Measurements from ENCODE around the gene AOPEP. TPM values are rescaled to one million over a fixed set of nuclear protein-coding genes. Genes with fewer than 3 reads are reported as not detected.

AOPEP gene
- total RNA-seq, 1 experiment from 2014 or later, result 14.4 TPM

- TF ChIP-seq SMAD3 (CRISPR knock-in tag; IDR thresholded peaks at IDR 0.05; ENCODE audit: borderline replicate concordance), result no peak
- no peak for TF ChIP-seq AFF4 (CRISPR knock-in tag; IDR thresholded peaks at IDR 0.05; ENCODE audit: borderline replicate concordance)
Observed at GRCh38 chr9:94798708-94799107, 72.2 kb downstream of the AOPEP start (continued).

- POLR2A ChIA-PET, result interaction anchor here (0.8 kb wide), 1 partner anchor 741 kb away, joined by 3 read pairs; no protein-coding TSS in a partner anchor
- peak overlapping the region; percentile 34; the same call in 1 of the 2 replicates for H3K27ac Mint-ChIP-seq
- TF ChIP-seq ZNF263 (CRISPR knock-in tag; IDR thresholded peaks at IDR 0.05; ENCODE audit: low read depth), result no peak
- TF ChIP-seq PRDM15 (CRISPR knock-in tag; IDR thresholded peaks at IDR 0.05), result no peak
- no peak for TF ChIP-seq ZNF532 (CRISPR knock-in tag; IDR thresholded peaks at IDR 0.05; ENCODE audit: borderline replicate concordance)
- TF ChIP-seq ATF1 (CRISPR knock-in tag; IDR thresholded peaks at IDR 0.05), result no peak
- TF ChIP-seq AFF4 (CRISPR knock-in tag; IDR thresholded peaks at IDR 0.05; ENCODE audit: borderline replicate concordance), result no peak
- no peak for TF ChIP-seq E2F4 (CRISPR knock-in tag; IDR thresholded peaks at IDR 0.05; ENCODE audit: borderline replicate concordance, low read depth)
- TF ChIP-seq SMAD4 (CRISPR knock-in tag; IDR thresholded peaks at IDR 0.05), result no peak
- TF ChIP-seq JAZF1 (CRISPR knock-in tag; IDR thresholded peaks at IDR 0.05), result no peak
- no peak for TF ChIP-seq AR (CRISPR knock-in tag; IDR thresholded peaks at IDR 0.05)
- no peak for TF ChIP-seq NFYB (CRISPR knock-in tag; conservative IDR thresholded peaks at IDR 0.05; ENCODE audit: low read depth)
- TF ChIP-seq TEAD4 (CRISPR knock-in tag; IDR thresholded peaks at IDR 0.05), result no peak
- TF ChIP-seq SMAD3 (CRISPR knock-in tag; IDR thresholded peaks at IDR 0.05; ENCODE audit: borderline replicate concordance), result no peak
- no peak for TF ChIP-seq TCF7 (CRISPR knock-in tag; IDR thresholded peaks at IDR 0.05; ENCODE audit: low read depth)
- no peak for TF ChIP-seq ZNF219 (CRISPR knock-in tag; IDR thresholded peaks at IDR 0.05; ENCODE audit: borderline replicate concordance)
Observed at GRCh38 chr9:94799578-94800264, 73.2 kb downstream of the AOPEP start.

More at GRCh38 chr9:94799578-94800264, 73.2 kb downstream of the AOPEP start:
- ATAC-seq, result no peak
- H3K27me3 Mint-ChIP-seq (ENCODE audit: low read depth), result no peaks in the 10 kb centered on the region
- DNase-seq (ENCODE audit: low spot score), result no peak
- H3K4me1 Mint-ChIP-seq, result no peaks in the 10 kb centered on the region
- no peak overlapping the region for H3K4me3 Mint-ChIP-seq
- H3K36me3 Mint-ChIP-seq, result no peaks in the 10 kb centered on the region; the same call in 1 of the 2 replicates
- H3K9me3 Mint-ChIP-seq, result no peaks in the 10 kb centered on the region
- CTCF ChIA-PET, result no interaction called here

All from WTC11 (cell line).